GM21786 (cell line): ENCODE results near the gene TUBB1.

ENCODE experiments used
- ATAC-seq: cut with Tn5 transposase; IDR thresholded peaks from one replicate; pipeline ENCODE4 v1.9.1; 2021; ENCODE audit not compliant: unreplicated experiment

The TUBB1 gene

GRCh38 chr20:58988565-58988882, 30.7 kb upstream of the TUBB1 start:
- no peak for ATAC-seq

- no peak for ATAC-seq
Measured at GRCh38 chr20:58989196-58989595, 30.0 kb upstream of the TUBB1 start.

GRCh38 chr20:58990651-58991445, 28.4 kb upstream of the TUBB1 start:
- no peak for ATAC-seq

GRCh38 chr20:58991715-58992114, 27.5 kb upstream of the TUBB1 start:
- ATAC-seq = no peak

- no peak for ATAC-seq
Measured at GRCh38 chr20:58992911-58993310, 26.3 kb upstream of the TUBB1 start.

- ATAC-seq = no peak
Measured at GRCh38 chr20:58993332-58994248, 25.6 kb upstream of the TUBB1 start.

GRCh38 chr20:58994390-58995159, 24.7 kb upstream of the TUBB1 start:
- ATAC-seq = no peak

- no peak for ATAC-seq
Measured at GRCh38 chr20:58995461-58996225, 23.6 kb upstream of the TUBB1 start.

GRCh38 chr20:58996226-58996611, 23.0 kb upstream of the TUBB1 start:
- no peak for ATAC-seq

GRCh38 chr20:58997141-58997770, 22.0 kb upstream of the TUBB1 start:
- no peak for ATAC-seq

- no peak for ATAC-seq
Measured at GRCh38 chr20:58998656-58999055, 20.6 kb upstream of the TUBB1 start.

- no peak for ATAC-seq
Measured at GRCh38 chr20:59000326-59000725, 18.9 kb upstream of the TUBB1 start.

- no peak for ATAC-seq
Measured at GRCh38 chr20:59001068-59001448, 18.2 kb upstream of the TUBB1 start.

- ATAC-seq = no peak
Measured at GRCh38 chr20:59001449-59002171, 17.6 kb upstream of the TUBB1 start.

GRCh38 chr20:59002388-59002787, 16.8 kb upstream of the TUBB1 start:
- no peak for ATAC-seq

GRCh38 chr20:59002874-59003399, 16.3 kb upstream of the TUBB1 start:
- ATAC-seq = no peak

GRCh38 chr20:59003836-59004492, 15.3 kb upstream of the TUBB1 start:
- ATAC-seq = no peak

- ATAC-seq = no peak
Measured at GRCh38 chr20:59004493-59004762, 14.8 kb upstream of the TUBB1 start.
